ENCODE measurements around the gene HHIPL1. TPM values are rescaled to one million over a fixed set of nuclear protein-coding genes. Genes with fewer than 3 reads are reported as not detected.
A peak's percentile ranks its signal among the peaks of the same experiment; 100 is the strongest.

Gene HHIPL1
- total and polyA plus RNA-seq, 2 of the 8 experiments (the other 6 are each of a cell fraction or from before 2014, with no cell fraction given), result 1.5 to 2.6 TPM

GRCh38 chr14:99686557-99687283 lies 41.8 kb downstream of the HHIPL1 start:
- WGBS, 2 experiments (ENCODE audit: extremely low coverage in 1 of 2, insufficient coverage in 1 of 2, insufficient read length in 1 of 2, insufficient replicate concordance in 2 of 2, low coverage in 1 of 2, low lambda C conversion rate in 2 of 2, missing lambda C conversion rate in 1 of 2), result 91% methylated on average over 8 of the region's 8 CpGs; no CpG with 5 or more reads in 1 of the 2 experiments
- no peak overlapping the region for H2BK12ac ChIP-seq (ENCODE audit: low read depth, low read length)
- no peak overlapping the region for H2BK20ac ChIP-seq (ENCODE audit: low read length)
- peaks cover 0 to 10% (median 9%) of the 10 kb centered on the region in 4 experiments; a peak in 6 of 7 replicates for H3K4me1 ChIP-seq (replicated peaks in 1 of 4; ENCODE audit: control insufficient read depth in 3 of 4, insufficient read depth in 4 of 4, low read length in 3 of 4)
- H2AK5ac ChIP-seq (ENCODE audit: low read depth, low read length), result no peak overlapping the region
- H3K9ac ChIP-seq (replicated peaks in 1 of 4; ENCODE audit: extremely low read depth in 1 of 4, low read depth in 3 of 4, low read length in 3 of 4), result no peak overlapping the region
- FAIRE-seq (no peak), DNase-seq (ENCODE audit: low read depth in 1 of 2, low spot score in 2 of 2) (peak in 1 of 2 experiments; percentile 20)
- no peak overlapping the region for H2BK5ac ChIP-seq (ENCODE audit: low read depth, low read length)
- no peak overlapping the region for H3K18ac ChIP-seq (ENCODE audit: extremely low read depth, low read length)
- no peak overlapping the region for H2BK120ac ChIP-seq (replicated peaks; ENCODE audit: low read depth, low read length)
- CTCF ChIA-PET (ENCODE audit: partially characterized antibody), result interaction anchor here (0.6 to 4.9 kb wide), 36 partner anchors 7 to 261 kb away, joined by 3 to 36 read pairs (median 4); no protein-coding TSS in a partner anchor
- no peak overlapping the region for H2AFZ ChIP-seq (ENCODE audit: low read length)
- no peak overlapping the region for H4K8ac ChIP-seq (ENCODE audit: extremely low read depth, insufficient read depth, low read length)
- H3K4me2 ChIP-seq (ENCODE audit: insufficient read depth in 1 of 2, low read depth in 2 of 2, low read length in 2 of 2), result no peak overlapping the region
- H3K23ac ChIP-seq (ENCODE audit: insufficient read length), result no peak overlapping the region
- H3K56ac ChIP-seq (replicated peaks; ENCODE audit: insufficient read length, low read depth, low read length), result no peak overlapping the region
- H3K79me1 ChIP-seq (ENCODE audit: low read depth, low read length), result no peaks in the 10 kb centered on the region
- H3K4ac ChIP-seq (replicated peaks; ENCODE audit: insufficient read length, low read depth, low read length), result no peak overlapping the region
- no peak overlapping the region for H3K27ac ChIP-seq (ENCODE audit: low read depth, low read length)
- no peak overlapping the region for H4K5ac ChIP-seq (ENCODE audit: insufficient read length, low read depth, low read length)
- no peaks in the 10 kb centered on the region for H3K27me3 ChIP-seq (replicated peaks in 1 of 4; ENCODE audit: control insufficient read depth in 3 of 4, extremely low read depth in 1 of 4, insufficient read depth in 3 of 4, low read length in 3 of 4)
- no peaks in the 10 kb centered on the region for H3K36me3 ChIP-seq (ENCODE audit: control insufficient read depth in 2 of 4, insufficient read depth in 4 of 4, low read length in 3 of 4)
- no peaks in the 10 kb centered on the region for H3K79me2 ChIP-seq (ENCODE audit: control insufficient read depth in 1 of 2, insufficient read depth in 2 of 2, low read length in 2 of 2)
- H3K4me3 ChIP-seq (ENCODE audit: extremely low read depth in 1 of 4, insufficient read depth in 2 of 4, low read depth in 3 of 4, low read length in 4 of 4), result no peak overlapping the region
- POLR2A ChIA-PET (ENCODE audit: partially characterized antibody), result no interaction called here
- no peak overlapping the region for H2BK15ac ChIP-seq (ENCODE audit: low read length)
- H3K9me3 ChIP-seq (ENCODE audit: insufficient read depth in 2 of 2, low read depth in 1 of 2, low read length in 1 of 2), result no peaks in the 10 kb centered on the region
- H3K23me2 ChIP-seq (ENCODE audit: low read depth, low read length), result peaks cover 9% of the 10 kb centered on the region
- H3K14ac ChIP-seq (ENCODE audit: insufficient read length), result no peak overlapping the region
- H4K91ac ChIP-seq (replicated peaks; ENCODE audit: insufficient read length, low read length), result no peak overlapping the region
- no peaks in the 10 kb centered on the region for H4K20me1 ChIP-seq (replicated peaks in 1 of 2; ENCODE audit: control insufficient read depth in 1 of 2, insufficient read depth in 2 of 2, low read length in 2 of 2)

All from H1 (cell line).